ENCODE results near the gene SMIM35.

The SMIM35 gene

DNA sequence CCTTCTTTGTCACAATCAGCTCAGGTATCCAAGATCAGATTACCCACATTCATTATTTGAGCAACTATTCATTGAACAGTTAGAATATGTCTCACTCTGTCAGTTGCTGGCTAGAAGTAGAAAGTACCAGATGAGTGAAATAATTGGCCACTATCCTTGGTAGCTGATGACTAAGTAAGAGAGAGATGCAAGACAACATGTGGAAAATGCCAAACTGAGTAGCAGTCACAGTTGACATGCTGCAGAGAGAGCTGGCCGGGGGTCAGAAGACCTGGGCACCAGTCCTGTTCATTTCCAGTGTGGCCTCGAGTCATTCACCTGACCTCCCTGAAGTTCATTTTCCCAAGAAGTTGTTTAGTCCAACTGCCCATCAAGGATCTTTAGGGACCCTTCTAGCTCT is 22.5 kb upstream of the SMIM35 start:
- DNase-seq (ENCODE audit: low spot score), result no peak

DNA sequence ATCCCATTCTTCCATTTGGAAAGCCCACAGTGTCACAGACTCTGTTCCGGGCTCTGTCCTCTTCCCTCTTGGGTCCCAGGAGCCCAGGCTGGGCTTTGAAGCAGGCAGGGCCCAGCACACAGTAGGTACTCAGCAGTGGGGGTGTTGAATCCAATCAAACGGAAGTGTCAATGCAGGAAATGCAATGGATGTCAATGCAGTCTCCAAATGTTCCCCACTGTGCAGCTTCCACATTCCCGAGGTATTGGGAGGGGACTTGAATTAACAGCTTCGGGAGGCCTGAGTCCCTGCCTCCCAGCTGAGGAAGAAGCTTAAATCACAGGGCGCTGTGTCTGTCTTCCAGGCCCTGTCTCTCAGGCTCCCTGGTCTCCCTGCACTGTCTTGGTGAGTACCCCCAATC is 21.8 kb upstream of the SMIM35 start:
- no peak for DNase-seq (ENCODE audit: low spot score)

DNA sequence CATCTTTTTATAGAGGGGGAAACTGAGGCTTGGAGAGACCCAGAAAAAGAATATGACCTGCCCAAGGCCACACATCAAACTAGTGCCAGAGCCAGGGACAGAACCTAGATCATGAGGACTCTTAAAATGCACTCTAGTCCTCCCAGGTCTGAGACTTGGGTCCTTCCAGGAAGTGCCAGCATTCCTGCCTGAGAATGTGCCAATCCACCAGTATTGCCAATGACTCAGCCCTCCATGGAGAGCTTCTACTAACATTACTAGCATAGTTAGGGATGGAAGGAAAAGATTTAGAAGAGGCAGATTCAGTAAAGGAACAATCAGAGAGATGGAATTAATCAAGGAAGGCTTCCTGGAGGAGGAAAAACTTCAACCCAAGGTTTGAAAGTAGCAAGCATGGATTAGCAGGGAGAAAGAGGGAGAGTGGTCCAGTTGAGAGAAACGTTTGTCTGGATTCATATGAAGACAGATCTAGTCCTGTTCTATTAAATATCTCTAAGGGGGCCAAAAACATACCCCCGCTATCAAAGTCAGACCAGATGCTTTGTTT is 20.1 kb upstream of the SMIM35 start:
- no peak for DNase-seq (ENCODE audit: low spot score)

DNA sequence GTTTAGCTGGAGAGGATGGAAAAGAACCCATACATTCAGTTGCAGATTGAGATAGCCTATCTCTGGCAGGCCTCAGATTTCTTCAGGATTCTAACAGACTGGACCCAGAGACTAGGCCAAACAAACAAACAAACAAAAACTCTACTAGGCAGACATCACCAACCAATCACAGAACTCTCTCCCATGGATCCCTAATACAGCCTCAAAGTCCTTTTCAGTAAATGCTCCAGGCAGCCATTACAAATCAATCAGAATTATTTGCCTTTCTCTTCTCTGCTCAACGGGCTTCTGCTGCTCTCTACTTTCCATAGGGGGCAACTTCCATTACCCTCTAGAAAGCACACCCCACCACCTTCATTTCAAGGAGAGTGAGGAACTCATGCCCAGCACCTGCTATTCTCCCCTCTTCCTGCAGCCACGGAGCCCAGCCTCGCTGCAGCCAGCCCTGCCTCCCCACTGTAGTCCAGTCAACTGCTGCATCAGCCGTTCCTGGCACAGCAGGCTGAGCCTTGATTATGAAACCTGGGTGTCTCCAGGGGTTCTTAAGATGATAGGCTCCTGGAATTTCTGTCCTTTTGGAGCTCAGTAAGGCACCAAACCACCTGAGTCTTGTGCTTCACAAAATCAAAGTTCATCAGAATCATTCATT is 19.0 kb upstream of the SMIM35 start:
- DNase-seq (ENCODE audit: low spot score), result no peak

- no peak for DNase-seq (ENCODE audit: low spot score)
Observed at GRCh38 chr11:118104491-118104890, 17.7 kb upstream of the SMIM35 start.

DNA sequence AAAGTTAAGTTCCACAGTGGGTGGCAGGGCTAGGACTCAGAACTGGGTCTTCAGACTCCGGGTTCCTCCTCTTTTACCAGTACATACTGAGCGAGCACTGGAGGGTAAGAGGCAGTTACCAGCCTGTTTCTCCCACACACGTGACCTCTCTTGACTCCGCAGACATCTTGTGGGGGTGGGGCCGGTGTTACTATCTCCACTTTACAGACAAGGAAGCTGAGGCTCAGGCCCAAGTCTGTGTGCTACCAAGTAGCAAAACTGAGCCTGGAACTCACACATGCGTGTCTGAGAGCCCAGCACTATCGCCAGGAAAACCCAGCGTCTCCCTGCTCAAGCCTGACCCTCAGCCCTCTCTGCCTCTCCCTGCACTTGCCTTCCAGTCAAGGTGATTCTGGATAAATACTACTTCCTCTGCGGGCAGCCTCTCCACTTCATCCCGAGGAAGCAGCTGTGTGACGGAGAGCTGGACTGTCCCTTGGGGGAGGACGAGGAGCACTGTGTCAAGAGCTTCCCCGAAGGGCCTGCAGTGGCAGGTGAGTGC is 16.0 kb upstream of the SMIM35 start:
- no peak for DNase-seq (ENCODE audit: low spot score)

- DNase-seq (ENCODE audit: low spot score), result no peak
Observed at GRCh38 chr11:118100691-118101232, 14.0 kb upstream of the SMIM35 start.

DNA sequence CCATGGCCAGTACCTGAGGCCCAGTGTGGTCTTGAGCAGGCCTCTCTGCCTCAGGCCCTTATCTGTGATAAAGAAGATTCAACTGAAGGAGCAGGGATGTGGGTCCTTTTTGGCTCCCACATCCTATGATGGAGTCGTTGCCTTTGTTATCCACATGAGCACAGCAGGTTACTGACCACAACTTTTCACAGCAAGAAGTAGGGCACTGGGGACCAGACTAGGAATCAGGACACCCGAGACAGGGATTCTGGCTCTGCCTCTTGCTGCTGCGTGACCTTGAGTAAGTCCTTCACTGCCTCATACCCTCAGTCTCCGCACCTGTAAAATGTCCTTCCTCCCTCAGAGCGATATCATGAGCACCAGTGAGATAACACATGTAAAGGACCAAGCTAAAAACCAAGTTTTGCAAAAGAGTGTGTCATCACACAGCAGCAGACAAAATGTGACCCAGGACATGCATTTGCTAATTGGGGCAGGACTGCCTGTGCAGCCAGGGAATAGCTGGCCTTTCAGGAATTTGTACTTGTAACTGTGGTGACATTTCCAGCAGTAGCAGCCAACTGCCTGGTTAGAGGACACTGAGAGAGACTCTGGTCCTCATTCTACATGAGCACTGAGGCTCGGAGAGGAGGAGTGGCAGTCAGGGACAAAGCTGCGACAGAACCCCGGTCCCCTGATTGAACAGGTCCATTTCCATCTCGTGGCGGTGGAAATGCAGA is 13.2 kb upstream of the SMIM35 start:
- no peak for DNase-seq (ENCODE audit: low spot score)

DNA sequence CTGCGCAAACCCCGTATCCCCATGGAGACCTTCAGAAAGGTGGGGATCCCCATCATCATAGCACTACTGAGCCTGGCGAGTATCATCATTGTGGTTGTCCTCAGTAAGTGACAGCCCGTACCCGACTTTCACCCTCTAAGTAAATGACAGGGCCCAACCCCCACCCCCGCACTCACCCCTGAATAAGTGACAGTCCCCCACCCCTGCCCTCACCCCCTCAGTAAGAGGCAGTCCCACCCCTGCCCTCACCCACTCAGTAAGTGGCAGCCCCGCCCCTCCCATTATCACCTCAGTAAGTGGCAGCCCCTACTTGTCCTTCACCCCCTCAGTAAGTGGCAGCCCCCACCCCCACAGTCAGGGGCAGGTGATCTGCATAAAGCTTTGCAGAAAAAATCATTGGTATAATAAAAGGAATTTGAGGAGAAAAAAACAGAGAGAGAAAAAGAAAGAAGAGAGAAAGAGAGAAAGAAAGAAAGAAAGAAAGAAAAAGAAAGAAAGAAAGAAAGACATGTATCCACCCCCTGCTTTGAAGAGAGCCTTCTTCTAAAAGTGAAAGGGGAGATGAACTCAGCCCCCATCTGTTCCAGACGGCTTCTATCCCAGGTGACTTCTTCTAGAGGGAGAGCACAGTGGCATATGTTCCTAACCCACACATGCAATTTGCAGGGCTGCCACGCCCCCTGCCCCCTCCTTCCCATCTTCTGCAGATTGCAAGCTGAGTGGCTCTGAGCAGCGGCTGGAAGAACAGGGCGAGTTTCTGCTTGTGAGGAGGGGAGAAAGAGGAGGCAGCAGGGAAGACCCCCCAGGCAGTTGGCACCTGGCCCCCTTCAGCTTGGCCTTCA is 12.5 kb upstream of the SMIM35 start:
- DNase-seq (ENCODE audit: low spot score), result no peak

DNA sequence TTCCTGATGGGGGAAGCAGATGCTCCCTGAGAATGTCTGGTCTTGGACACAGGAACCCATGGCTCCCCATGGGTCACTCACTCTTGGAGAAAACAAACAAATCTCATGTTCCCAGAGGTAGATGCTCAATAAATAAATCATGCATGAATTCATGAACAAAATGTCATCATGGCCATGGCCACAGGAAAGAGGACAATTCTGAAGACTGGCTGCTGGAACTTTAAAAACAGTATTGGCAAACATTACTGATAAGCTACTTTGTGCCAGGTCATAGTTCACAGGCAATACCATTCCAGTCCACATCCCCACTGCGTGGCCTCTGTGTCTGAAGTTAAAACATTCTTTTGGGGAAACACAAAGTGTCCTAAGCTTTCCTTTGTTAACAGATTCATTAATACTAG is 9.2 kb upstream of the SMIM35 start:
- DNase-seq (ENCODE audit: low spot score), result no peak

- no peak for DNase-seq (ENCODE audit: low spot score)
Observed at GRCh38 chr11:118095493-118095892, 8.7 kb upstream of the SMIM35 start.

DNA sequence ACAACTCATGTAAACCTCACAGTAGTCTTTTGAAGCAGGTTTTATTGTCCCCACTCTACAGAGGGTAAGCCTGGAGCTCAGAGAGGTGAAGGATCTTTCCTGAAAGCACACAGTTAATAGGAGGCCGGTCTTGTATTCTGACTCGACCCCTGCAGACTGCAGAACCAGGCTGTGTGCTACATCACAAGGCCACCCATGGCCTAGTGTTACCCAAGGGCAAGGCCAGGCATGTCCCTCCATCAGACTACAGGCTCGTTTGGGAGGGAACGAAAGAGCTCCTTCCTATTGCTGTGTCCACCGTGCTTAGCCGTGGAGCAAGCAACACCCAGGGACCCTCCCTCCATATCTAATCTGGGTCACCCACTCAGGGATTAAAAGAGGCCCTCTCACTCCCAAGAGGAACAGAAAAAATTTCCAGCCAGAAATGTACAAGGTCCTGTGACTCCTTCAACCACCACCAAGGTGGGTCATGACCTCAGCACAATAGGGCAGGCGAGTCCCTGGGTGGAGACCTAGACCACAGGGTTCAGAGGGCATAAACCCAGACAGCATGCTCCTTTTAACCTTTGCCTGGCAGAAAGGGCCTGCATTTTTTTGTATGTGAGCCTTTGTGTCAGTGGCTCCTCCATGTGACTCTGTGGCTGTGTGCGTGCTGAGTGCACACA is 6.3 kb upstream of the SMIM35 start:
- DNase-seq (ENCODE audit: low spot score), result no peak

GRCh38 chr11:118091690-118092089 is 4.9 kb upstream of the SMIM35 start:
- DNase-seq (ENCODE audit: low spot score), result no peak

- no peak for DNase-seq (ENCODE audit: low spot score)
Observed at GRCh38 chr11:118090545-118091162, 3.9 kb upstream of the SMIM35 start.

DNA sequence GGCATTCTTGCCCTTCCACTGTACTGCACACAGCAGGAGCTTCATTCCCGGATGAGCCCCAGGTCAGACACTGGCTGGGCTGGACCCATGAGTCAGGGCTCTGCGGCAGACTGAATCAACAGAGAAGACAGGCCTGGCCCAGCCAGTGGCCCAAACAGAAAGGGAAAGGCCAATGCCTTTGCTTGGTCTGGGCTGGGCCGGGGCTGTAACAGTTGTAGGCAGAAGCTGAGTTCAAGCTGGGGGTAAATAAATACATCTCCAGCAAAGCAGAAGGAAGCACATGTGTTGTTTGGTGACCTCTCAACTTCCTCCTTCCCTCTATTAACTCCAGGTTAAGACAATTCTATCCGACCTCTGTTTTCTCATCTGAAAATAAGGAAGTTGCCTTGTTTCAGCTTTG is 1.8 kb upstream of the SMIM35 start:
- DNase-seq (ENCODE audit: low spot score), result no peak

GRCh38 chr11:118087931-118088330 is 1.2 kb upstream of the SMIM35 start:
- DNase-seq (ENCODE audit: low spot score), result no peak

DNA sequence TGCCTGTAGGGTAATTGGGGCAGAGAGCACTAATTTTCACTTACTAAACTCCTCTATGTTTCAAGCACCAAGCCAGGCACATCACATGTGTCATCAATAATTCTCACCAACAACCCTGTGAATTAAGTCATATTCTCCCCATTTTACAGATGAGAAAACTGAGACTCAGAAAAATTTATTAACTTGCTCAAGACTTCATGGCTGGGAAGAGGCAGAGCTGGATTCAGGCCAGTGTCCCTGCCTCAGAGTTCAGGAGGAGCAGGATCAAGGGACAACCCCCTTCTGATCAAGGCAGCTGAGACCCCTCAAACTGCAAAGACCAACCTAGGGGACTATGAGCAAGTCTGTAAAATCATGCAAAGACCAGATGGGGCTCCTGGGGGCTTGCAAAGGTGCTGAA is 2.1 kb downstream of the SMIM35 start:
- DNase-seq (ENCODE audit: low spot score), result no peak

DNA sequence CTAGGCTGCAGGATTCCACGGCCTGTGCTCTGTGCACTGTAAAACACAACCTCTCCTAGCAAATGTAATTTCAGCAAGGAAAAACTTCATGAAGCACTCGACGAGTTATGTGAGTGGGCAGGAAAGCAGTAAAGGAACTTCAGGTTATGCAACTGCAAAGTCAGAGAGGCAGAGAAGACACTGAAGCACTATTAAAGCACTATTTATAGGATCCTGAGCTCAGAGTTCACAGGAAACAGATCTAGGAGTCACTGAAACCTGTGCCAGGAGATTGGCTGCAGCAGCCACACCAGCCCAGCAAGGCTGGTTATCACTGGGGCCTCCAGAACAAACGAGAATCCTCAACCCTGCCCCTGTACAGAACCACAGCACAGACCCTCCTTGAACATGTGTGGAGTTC is 2.5 kb downstream of the SMIM35 start:
- no peak for DNase-seq (ENCODE audit: low spot score)

- no peak for DNase-seq (ENCODE audit: low spot score)
Observed at GRCh38 chr11:118082880-118083552, 3.7 kb downstream of the SMIM35 start.

GRCh38 chr11:118081241-118081958 is 5.4 kb downstream of the SMIM35 start:
- DNase-seq (ENCODE audit: low spot score), result no peak

Measured in CD4-positive, alpha-beta T cell treated with Interleukin-6 at 100 ng/mL for 8 hours (primary cell).